C4-2B (cell line): ENCODE data around the gene ZNF106.

ENCODE experiments used
- ZFX ChIP-seq: fragments of 450-650 bp; IDR thresholded peaks from 2 replicates; pipeline ENCODE4 v1.6.1; 2017
- TF ChIP-seq, protein P1 (sequence below): fragments of 450-650 bp; conservative IDR thresholded peaks from 2 replicates; pipeline ENCODE4 v1.5.1; 2017; ENCODE audit warnings: mild to moderate bottlenecking

GRCh38 chr15:42495361-42496212, 4.6 kb upstream of the ZNF106 start, which contains the start of gene SNAP23:
- TF ChIP-seq, protein P1, sequence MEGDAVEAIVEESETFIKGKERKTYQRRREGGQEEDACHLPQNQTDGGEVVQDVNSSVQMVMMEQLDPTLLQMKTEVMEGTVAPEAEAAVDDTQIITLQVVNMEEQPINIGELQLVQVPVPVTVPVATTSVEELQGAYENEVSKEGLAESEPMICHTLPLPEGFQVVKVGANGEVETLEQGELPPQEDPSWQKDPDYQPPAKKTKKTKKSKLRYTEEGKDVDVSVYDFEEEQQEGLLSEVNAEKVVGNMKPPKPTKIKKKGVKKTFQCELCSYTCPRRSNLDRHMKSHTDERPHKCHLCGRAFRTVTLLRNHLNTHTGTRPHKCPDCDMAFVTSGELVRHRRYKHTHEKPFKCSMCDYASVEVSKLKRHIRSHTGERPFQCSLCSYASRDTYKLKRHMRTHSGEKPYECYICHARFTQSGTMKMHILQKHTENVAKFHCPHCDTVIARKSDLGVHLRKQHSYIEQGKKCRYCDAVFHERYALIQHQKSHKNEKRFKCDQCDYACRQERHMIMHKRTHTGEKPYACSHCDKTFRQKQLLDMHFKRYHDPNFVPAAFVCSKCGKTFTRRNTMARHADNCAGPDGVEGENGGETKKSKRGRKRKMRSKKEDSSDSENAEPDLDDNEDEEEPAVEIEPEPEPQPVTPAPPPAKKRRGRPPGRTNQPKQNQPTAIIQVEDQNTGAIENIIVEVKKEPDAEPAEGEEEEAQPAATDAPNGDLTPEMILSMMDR, result no peak
- TF ChIP-seq ZFX, result no peak
